ENCODE data around the gene KRT79.

DNA sequence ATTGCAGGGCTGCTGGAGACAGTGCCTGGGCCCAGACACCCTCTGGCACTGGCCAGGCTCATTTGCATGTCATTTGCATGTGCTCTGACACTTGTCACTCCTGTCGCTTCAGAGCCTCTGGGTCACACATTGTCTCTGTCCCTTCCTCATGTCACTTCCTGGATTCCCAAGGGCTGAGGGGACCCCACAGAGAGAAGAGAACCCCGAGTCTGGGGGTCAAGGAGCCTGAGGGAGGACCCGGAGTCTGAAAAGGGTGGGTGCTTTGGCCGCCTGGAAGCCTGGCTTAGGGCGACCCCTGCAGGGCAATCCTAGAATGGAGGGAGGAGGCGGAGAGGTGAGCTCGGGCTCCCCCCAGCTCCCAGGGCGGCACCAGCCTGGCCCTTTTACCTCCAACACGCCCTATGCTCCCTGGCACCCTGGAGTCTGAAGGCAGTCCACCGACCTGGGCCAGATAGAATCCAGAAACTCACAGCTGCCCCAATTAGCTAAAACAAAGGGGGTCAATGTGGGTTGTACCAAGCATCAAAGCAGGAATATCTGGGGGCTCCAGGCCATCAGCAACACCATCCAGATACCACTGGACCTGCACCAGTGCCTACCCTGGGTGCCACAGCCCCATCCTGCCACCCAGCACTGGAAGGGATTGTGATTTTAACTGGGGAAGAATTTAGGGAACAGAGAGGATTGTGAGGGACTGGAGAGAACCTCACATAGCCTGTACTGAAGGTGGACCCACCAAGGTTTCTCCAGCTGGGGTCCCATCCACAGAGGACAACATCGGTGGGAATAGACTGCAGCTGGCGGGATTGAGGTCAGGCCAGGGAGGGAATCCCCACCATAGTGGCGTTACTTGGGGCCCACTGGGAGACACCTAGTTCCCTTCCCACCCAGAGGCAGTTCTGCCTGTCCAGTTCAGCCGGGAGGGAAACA is 36.5 kb upstream of the KRT79 start:
- TF ChIP-seq, protein P1, sequence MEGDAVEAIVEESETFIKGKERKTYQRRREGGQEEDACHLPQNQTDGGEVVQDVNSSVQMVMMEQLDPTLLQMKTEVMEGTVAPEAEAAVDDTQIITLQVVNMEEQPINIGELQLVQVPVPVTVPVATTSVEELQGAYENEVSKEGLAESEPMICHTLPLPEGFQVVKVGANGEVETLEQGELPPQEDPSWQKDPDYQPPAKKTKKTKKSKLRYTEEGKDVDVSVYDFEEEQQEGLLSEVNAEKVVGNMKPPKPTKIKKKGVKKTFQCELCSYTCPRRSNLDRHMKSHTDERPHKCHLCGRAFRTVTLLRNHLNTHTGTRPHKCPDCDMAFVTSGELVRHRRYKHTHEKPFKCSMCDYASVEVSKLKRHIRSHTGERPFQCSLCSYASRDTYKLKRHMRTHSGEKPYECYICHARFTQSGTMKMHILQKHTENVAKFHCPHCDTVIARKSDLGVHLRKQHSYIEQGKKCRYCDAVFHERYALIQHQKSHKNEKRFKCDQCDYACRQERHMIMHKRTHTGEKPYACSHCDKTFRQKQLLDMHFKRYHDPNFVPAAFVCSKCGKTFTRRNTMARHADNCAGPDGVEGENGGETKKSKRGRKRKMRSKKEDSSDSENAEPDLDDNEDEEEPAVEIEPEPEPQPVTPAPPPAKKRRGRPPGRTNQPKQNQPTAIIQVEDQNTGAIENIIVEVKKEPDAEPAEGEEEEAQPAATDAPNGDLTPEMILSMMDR (IDR thresholded peaks at IDR 0.05), result peak; percentile 38 to 71 (median 61)
- no peak for TF ChIP-seq POLR2A (IDR thresholded peaks at IDR 0.05)

Data from testis (tissue), 2 donors.